Astrocyte of the cerebellum (primary cell): ENCODE measurements around the gene NECTIN4.
"Not testable (repeated sequence)": the region's sequence is repeated elsewhere in the genome, so short reads cannot be mapped to it uniquely, and the experiment has no call there.

Source experiments
- DNase-seq: peaks from one replicate; pipeline ENCODE4 v3.0.0-alpha.2; 2011; ENCODE audit warnings: low read depth
- H3K4me3 ChIP-seq: 2 replicates; pipeline ENCODE4 v1.5.1; 2011; ENCODE audit warnings: mild to moderate bottlenecking, low read depth, low read length, moderate library complexity
- CTCF ChIP-seq: IDR thresholded peaks from 2 replicates; pipeline ENCODE4 v1.5.1; 2012; ENCODE audit warnings: low read length, low read depth, moderate library complexity, mild to moderate bottlenecking; ENCODE audit errors: missing control alignments
- in situ Hi-C: cut with HindIII; loops from 2 replicates; pipeline ENCODE4 v1.10.0; 2017; ENCODE audit warnings: low sequenced_read_pairs

Gene NECTIN4

DNA sequence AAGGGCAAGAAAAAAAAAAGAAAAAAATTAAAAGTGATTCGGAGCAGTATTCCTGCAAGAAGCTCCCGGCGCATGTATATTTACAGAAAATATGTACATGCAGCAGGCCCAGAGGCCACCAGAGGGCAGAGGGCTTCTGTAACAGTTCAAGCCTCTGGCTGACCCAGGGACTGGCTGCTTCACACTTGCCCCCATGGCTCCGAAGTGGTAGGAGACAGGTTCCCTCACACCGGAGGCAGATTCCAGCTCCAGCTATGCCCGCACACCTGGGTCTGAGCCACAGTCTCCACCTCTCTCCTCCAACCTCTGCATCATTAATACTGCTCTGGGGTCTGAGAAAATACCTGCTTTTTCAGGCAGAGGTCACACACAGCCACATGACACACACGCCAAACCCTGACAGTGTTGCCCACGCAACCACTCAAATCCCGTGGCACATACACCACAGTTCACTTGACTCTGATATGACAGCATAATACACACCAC is 17.4 kb downstream of the NECTIN4 start:
- peak; percentile 13 for DNase-seq
- peak; percentile 47 for TF ChIP-seq CTCF
- H3K4me3 ChIP-seq = no peak overlapping the region
- in situ Hi-C loops = no loop called here

DNA sequence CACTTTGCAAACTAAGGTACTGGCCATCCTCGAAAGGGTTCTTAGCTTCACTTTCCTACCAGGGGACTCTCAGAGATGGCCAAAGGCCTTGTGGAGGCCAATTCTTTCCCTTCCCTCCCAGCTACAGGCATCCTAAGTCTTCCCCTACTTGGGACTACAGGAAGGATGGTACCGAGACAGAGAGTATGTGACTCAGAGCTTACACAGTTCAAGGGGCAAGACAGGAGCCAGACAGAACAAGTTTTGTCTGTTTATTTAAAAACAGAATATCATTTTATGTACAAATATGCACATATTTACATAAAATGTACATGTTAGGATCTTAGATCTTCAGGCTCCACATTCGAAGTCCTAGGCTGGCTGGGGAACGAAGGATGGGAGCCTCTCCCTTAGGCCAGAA is 18.6 kb downstream of the NECTIN4 start:
- DNase-seq = no peak
- no peak for TF ChIP-seq CTCF
- no peak overlapping the region for H3K4me3 ChIP-seq
- in situ Hi-C loops = no loop called here

GRCh38 chr1:161069731-161070270 is 19.6 kb downstream of the NECTIN4 start, which contains the start of gene ARHGAP30:
Gene ARHGAP30 (minus strand): TSS chr1:161069891. CDS start chr1:161069624, 267 bp downstream.
- no peak for DNase-seq
- H3K4me3 ChIP-seq = no peak within 1 kb of the TSS
- TF ChIP-seq CTCF = no peak
- in situ Hi-C loops = no loop called here

- no peak for TF ChIP-seq CTCF
- in situ Hi-C loops = no loop called here
- no peak for DNase-seq
These were observed 20.1 kb downstream of the NECTIN4 start for GRCh38 chr1:161069241-161069640.

GRCh38 chr1:161068306-161069234 is 20.8 kb downstream of the NECTIN4 start:
- in situ Hi-C loops = no loop called here
- no peak for DNase-seq
- no peak for TF ChIP-seq CTCF
- no peak overlapping the region for H3K4me3 ChIP-seq

More at GRCh38 chr1:161069241-161069640, 20.1 kb downstream of the NECTIN4 start:
- H3K4me3 ChIP-seq = no peak overlapping the region

DNA sequence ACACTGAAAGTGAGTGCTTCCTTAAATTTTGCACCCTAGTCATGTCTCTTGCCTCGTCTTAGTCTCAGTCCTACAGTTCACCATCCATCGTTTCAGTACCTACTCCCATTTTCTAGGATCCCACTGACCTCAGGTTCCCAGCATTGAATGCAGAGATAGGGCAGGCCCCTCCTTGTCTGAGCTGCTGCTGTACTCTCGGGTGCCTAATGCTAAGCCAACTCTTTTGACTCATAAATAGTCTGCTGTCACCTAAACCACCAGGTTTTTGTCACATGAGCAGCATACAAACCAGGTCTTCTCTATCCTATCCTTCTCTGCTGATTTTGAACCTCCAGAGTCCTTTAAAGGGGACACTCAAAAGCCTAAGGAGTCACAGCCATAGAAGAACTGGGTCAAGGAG is 22.7 kb downstream of the NECTIN4 start:
- no peak for DNase-seq
- H3K4me3 ChIP-seq = no peak overlapping the region
- TF ChIP-seq CTCF = no peak
- in situ Hi-C loops = no loop called here

DNA sequence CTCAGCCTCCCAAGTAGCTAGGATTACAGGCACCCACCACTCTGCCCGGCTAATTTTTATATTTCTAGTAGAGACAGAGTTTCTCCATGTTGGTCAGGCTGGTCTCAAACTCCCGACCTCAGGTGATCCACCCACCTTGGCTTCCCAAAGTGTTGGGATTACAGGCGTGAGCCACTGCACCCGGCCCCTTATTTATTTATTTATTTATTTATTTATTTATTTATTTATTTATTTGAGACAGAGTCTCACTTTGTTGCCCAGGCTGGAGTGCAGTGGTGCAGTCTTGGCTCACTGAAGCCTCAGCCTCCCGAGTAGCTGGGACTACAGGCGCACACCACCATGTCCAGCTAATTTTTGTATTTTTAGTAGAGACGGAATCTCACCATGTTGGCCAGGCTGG is 23.7 kb downstream of the NECTIN4 start:
- H3K4me3 ChIP-seq, DNase-seq, in situ Hi-C loops: not testable (repeated sequence)

- DNase-seq, in situ Hi-C loops, H3K4me3 ChIP-seq: not testable (repeated sequence)
These were observed 25.4 kb downstream of the NECTIN4 start for GRCh38 chr1:161063936-161064335.
